GM18858 (cell line): ENCODE results near the gene UBE3A.
A peak's percentile ranks its signal among the peaks of the same experiment; 100 is the strongest.

Experiments
- ATAC-seq: cut with Tn5 transposase; IDR thresholded peaks from one replicate; pipeline ENCODE4 v1.9.1; 2021; ENCODE audit not compliant: unreplicated experiment

UBE3A gene

GRCh38 chr15:25406846-25407245 lies 32.0 kb downstream of the UBE3A start:
- no peak for ATAC-seq

DNA sequence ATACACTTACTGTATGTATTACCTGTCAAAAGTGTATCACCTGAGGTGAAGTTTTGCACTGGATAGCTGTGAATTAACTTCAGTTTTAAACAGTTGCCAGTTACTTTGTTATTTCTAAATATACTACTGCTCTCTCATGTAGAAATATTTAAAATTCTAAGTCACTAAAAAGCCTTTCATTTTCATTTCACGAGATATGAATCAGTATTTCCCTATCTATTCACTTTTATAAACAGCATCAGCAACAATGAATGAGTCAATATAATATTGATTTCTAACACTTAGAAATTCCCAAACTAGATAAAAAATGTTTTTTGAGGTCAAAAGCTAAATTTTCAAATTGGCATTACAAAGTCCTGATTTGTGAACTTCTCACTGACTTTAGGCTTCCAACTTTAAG lies 32.6 kb downstream of the UBE3A start:
- ATAC-seq: no peak

DNA sequence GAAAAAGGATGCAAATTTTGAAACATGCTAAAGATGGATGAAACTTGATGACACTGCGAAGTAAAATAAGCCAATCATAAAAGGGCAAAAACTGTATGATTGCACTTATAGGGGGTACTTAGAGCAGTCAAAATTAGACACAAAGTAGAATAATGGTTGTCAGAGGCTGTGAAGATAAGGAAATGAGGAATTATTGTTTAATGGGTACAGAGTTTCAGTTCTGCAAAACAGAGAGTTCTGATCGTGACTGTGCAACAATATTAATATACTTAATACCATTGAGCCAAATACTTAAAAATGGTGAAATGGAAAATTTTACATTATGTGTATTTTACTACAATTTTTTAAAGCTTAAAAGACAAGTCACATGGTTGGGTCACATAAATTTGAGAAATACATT lies 35.1 kb downstream of the UBE3A start:
- ATAC-seq: peak; percentile 39

GRCh38 chr15:25402342-25402741 lies 36.5 kb downstream of the UBE3A start:
- no peak for ATAC-seq

DNA sequence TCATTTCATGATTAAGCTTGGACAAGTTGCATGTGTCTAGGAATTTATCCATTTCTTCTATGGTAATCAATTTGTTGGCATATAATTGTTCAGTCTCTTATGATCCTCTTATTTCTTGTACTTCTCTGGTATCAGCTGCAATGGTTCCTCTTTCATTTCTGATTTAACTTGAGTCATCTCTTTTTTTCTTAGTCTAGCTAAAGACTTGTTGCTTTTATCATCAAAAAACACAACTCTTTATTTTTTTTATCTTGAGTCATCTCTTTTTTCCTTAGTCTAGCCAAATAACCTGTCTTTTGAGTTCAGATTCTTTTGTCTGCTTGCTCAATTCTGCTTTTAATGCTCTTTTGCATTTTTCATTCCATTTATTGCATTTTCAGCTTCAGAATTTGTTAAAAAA lies 37.3 kb downstream of the UBE3A start:
- ATAC-seq: no peak

- ATAC-seq: no peak
Observed at GRCh38 chr15:25397100-25397499, 41.7 kb downstream of the UBE3A start.

DNA sequence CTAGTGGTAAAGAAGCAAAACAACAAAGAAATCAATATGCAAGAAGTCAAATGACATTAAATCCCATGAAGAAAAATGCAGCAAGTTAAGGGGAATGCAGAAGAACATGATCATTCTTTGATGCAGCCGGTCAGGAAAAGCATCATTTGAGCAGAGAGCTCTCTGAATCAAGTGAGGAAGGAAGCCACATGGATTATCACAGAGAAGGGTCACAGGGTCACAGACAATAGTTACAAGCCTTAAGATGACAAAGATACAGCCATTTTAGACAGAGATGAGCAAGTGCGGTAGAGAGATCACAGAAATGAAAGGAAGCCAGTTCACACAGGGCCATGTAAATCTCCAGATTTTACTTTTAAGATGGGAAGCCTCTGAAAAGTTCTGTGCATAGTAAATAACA lies 43.9 kb downstream of the UBE3A start:
- ATAC-seq: no peak

DNA sequence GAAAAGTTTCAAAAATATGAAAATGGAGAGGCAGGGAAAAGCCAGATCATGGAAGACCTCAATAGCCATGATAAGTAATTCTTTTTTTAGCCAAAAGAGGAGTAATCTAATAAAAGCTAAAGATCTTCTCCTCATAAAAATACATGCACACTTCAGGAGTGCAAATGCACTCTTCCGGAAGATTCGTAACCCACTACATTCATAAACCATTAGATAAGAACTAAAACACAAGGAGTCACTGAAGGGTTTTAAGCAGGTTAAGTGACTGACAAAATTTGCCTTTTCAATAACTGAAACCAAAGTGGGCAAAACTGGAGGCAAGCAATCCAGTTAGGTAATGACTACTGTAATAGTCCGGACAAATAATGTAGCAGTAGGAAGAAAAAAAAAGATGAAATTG lies 46.0 kb downstream of the UBE3A start:
- no peak for ATAC-seq

GRCh38 chr15:25391971-25392721 lies 46.7 kb downstream of the UBE3A start:
- no peak for ATAC-seq

GRCh38 chr15:25385986-25386385 lies 52.8 kb downstream of the UBE3A start:
- no peak for ATAC-seq

DNA sequence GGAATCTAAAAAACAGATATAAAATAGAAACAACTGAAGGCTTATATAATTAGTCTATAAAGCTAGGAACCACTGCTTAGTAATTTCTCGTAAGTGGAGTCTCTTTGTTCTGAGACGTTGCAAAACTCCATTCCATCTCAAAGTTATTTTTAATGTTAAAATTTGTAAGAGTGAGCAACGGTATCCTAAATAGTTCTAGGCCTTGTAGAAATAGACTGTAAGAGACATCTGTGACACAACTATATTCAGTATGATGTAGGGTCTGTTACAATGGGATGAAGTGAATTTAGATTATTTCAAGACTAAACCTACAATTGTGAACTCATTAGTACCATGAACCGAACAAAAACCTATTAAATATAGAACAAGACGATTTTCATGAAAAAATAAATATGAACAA lies 57.2 kb downstream of the UBE3A start:
- no peak for ATAC-seq

GRCh38 chr15:25378501-25378901 lies 60.3 kb downstream of the UBE3A start:
- ATAC-seq: no peak

DNA sequence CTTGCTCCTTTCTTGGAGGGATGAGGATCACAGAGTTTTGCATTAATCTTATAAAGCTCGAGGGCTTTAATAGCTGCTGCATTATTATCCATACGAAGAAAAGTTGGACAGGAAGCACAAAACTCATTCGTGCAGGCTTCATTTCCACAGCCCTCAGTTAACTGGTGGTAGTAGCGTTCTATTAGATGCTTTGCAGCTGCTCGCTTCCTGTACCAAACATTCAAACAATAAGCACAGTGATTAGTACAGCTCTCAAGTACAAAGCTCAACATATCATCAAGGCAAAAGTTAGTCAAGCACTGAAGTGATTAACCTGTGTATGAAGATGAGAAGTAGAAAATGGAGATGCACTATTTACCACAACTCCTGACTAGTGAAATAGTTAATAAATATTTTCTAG lies 63.3 kb downstream of the UBE3A start:
- no peak for ATAC-seq

DNA sequence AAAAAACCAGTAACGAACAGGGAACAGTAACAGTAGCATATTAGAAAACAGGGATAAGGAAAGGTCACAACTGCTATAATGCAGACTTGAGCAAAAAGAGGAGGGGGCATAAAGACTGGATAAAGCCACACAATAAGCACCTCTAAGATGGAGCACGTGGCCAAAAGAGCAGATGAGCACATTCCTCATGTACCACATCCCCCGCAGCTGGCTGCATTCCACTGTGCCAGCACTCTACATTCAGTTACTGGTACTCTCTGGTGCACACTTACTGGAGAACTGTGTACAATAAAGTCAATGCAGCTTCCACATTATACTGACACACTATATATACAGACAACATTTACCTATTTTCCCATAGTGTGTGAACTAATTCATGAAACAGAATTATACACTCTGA lies 64.7 kb downstream of the UBE3A start:
- ATAC-seq: no peak

DNA sequence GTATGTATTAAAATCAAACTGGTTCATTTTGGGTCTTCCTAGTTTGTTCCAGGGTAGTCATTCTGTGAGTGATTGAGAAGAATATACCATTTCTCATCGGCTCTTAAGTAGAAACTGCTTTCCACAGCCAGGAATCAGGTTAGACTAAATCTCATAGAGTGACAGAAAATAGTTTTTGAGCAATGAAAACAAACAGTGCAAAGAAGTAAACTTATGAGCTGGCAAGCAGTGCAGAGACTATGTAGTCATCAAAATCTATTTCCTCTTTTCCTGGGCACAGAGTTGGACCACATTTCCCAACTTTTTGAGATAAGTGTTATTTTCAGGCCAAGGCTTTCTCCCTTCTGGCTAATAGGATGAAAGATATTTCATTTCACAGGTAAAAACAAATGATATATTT lies 66.5 kb downstream of the UBE3A start:
- no peak for ATAC-seq

DNA sequence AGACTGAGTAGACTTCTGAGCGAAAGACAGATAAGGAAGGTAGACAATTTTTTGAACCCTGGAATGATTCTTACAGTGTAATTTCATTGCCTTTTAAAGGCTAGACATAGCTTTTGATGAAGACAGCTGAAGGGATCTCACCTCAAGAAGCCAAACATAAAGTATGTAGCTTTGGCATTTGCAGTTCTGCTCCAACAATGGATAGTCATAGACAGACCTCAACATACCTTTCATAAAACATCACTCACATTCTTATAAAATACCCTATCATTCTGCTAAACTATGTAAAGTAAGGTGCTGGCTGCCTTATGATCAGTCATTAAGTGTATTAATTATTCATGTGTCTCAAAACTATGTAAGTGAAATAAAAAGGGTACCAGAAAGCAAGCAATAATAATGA lies 70.0 kb downstream of the UBE3A start:
- no peak for ATAC-seq

GRCh38 chr15:25366058-25366457 lies 72.8 kb downstream of the UBE3A start:
- no peak for ATAC-seq

DNA sequence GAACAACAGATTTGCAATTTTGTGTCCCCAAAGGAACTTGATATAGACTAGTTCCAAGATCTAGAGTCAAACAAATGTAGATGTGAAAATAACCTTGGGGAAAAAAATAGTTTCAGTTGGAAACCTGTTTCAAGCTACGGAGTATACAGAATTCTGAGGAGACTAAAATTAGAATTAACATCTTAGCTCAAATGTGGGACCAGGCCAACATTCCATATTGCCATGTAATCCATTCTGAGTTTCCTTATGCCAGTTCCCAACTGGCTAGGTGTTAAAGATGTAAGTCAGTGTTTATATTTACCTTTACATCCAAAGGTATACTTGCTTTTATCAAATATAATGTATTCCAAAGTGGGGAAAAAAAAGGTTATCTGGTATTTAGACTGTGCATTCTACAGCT lies 76.3 kb downstream of the UBE3A start:
- ATAC-seq: no peak

DNA sequence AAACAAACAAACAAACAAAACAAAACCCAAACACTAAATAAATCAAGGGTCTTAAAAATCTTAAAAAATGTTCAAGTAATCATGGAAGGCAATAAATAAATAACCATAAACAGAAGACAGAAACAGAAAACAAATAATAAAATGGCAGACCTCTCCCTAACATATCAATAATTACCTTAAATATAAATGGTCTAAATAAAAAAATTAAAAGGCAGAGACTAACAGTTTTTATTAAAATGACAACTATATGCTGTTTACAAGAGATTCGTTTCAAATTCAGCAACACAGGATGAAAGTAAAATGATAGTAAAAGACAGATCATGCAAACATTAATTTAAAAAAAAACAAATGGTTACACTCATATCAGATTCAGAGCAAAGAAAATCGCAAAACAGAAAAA lies 91.1 kb downstream of the UBE3A start:
- ATAC-seq: no peak

DNA sequence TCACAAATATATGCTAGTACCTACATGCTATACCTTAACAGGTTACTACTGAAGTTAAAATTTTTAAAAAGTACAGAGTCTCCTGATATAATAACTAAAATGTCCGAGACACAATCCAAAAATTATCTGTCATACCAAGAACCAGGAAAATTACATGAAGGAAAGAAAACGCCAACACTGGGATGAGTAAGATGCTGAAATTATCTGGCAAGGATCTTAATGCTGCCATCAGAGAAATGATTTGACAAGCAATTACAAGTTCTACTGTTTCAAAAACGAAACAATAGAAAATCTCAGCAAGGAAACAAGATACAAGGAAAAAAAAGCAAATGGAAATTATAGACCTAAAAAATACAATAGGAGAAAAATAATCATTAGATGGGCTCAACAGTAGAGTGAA lies 92.5 kb downstream of the UBE3A start:
- no peak for ATAC-seq

DNA sequence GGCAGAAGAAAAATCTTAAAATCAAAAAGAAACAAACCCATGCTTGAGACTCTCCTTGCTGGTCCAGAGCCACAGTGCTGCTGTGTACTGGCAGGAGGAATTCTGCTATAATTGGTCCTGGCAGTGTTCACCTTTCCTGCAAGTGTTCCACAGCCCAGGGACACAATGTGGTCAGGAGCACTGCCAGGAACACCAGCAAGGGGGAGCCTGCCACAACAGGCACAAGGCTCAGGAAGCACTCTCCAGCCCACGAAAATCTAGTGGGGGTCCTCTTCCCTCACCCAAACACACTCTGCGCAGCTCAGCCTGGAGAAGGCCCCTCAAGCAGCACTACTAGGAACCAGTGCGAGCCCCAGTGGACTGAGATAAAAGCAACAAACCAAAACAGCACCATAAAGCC lies 92.9 kb downstream of the UBE3A start:
- no peak for ATAC-seq

- ATAC-seq: no peak
Observed at GRCh38 chr15:25342629-25343028, 96.2 kb downstream of the UBE3A start.

GRCh38 chr15:25339431-25339830 lies 99.4 kb downstream of the UBE3A start:
- no peak for ATAC-seq
